ENCODE data around the gene SMLR1.

DNA sequence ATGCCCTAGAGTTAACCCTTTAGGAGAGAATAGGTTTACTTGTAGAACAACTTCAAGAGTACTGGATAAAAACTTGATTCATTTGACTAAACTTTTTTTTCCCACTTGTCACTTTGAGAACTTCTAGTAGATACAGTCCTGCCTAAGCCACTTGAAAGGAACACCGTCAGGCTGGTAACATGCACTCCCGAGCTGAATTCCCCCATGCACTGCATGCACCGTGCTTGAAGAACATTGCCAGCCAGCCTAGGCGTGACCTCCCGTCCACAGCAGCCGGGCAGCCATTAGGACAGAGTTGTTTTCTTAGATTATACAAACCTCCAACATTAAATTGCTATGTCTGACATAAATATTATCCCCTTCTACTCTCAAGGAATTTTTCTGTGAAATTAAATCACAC is 52.6 kb downstream of the SMLR1 start:
- TF ChIP-seq KDM4B (IDR thresholded peaks at IDR 0.05; ENCODE audit: borderline replicate concordance in 2 of 2, low read depth in 1 of 2), result no peak
- TF ChIP-seq, protein P1, sequence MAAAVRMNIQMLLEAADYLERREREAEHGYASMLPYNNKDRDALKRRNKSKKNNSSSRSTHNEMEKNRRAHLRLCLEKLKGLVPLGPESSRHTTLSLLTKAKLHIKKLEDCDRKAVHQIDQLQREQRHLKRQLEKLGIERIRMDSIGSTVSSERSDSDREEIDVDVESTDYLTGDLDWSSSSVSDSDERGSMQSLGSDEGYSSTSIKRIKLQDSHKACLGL (CRISPR knock-in tag; IDR thresholded peaks at IDR 0.05; ENCODE audit: borderline replicate concordance, poor library complexity, severe bottlenecking), result no peak
- TF ChIP-seq, protein P2, sequence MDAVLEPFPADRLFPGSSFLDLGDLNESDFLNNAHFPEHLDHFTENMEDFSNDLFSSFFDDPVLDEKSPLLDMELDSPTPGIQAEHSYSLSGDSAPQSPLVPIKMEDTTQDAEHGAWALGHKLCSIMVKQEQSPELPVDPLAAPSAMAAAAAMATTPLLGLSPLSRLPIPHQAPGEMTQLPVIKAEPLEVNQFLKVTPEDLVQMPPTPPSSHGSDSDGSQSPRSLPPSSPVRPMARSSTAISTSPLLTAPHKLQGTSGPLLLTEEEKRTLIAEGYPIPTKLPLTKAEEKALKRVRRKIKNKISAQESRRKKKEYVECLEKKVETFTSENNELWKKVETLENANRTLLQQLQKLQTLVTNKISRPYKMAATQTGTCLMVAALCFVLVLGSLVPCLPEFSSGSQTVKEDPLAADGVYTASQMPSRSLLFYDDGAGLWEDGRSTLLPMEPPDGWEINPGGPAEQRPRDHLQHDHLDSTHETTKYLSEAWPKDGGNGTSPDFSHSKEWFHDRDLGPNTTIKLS (IDR thresholded peaks at IDR 0.05; ENCODE audit: borderline replicate concordance, low read depth), result no peak
- TF ChIP-seq, protein P3, sequence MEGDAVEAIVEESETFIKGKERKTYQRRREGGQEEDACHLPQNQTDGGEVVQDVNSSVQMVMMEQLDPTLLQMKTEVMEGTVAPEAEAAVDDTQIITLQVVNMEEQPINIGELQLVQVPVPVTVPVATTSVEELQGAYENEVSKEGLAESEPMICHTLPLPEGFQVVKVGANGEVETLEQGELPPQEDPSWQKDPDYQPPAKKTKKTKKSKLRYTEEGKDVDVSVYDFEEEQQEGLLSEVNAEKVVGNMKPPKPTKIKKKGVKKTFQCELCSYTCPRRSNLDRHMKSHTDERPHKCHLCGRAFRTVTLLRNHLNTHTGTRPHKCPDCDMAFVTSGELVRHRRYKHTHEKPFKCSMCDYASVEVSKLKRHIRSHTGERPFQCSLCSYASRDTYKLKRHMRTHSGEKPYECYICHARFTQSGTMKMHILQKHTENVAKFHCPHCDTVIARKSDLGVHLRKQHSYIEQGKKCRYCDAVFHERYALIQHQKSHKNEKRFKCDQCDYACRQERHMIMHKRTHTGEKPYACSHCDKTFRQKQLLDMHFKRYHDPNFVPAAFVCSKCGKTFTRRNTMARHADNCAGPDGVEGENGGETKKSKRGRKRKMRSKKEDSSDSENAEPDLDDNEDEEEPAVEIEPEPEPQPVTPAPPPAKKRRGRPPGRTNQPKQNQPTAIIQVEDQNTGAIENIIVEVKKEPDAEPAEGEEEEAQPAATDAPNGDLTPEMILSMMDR (IDR thresholded peaks at IDR 0.05 in 2 of 3, conservative IDR thresholded peaks at IDR 0.05 in 1 of 3; ENCODE audit: insufficient read depth in 2 of 3, low read depth in 1 of 3, low read length in 3 of 3), result no peak
- TF ChIP-seq ARHGAP35 (IDR thresholded peaks at IDR 0.05; ENCODE audit: partially characterized antibody), result no peak
- no peak for TF ChIP-seq ARNT (IDR thresholded peaks at IDR 0.05)
- no peak for TF ChIP-seq GABPA (tag; conservative IDR thresholded peaks at IDR 0.05; ENCODE audit: low read depth)
- TF ChIP-seq, protein P4, sequence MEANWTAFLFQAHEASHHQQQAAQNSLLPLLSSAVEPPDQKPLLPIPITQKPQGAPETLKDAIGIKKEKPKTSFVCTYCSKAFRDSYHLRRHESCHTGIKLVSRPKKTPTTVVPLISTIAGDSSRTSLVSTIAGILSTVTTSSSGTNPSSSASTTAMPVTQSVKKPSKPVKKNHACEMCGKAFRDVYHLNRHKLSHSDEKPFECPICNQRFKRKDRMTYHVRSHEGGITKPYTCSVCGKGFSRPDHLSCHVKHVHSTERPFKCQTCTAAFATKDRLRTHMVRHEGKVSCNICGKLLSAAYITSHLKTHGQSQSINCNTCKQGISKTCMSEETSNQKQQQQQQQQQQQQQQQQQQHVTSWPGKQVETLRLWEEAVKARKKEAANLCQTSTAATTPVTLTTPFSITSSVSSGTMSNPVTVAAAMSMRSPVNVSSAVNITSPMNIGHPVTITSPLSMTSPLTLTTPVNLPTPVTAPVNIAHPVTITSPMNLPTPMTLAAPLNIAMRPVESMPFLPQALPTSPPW (CRISPR knock-in tag; IDR thresholded peaks at IDR 0.05), result no peak
- no peak for TF ChIP-seq HDAC6 (IDR thresholded peaks at IDR 0.05; ENCODE audit: low read depth, low read length)
- TF ChIP-seq MEIS2 (IDR thresholded peaks at IDR 0.05; ENCODE audit: partially characterized antibody), result no peak
- no peak for TF ChIP-seq NR3C1 (CRISPR knock-in tag; IDR thresholded peaks at IDR 0.05)
- no peak for TF ChIP-seq ZNF785 (CRISPR knock-in tag; IDR thresholded peaks at IDR 0.05)
- no peak for TF ChIP-seq OTX1 (CRISPR knock-in tag; IDR thresholded peaks at IDR 0.05)

Measured in K562 (cell line).